Colon (tissue), 2 donors: ENCODE data around the gene MMP15.

Source experiments
- FAIRE-seq: peaks from 2 replicates; lab custom pipeline; 2012; peaks lifted over from hg19 to GRCh38; lab: Jason Lieb, UNC
- donor health status: control.
- donor health status: control.

The MMP15 gene

GRCh38 chr16:58019866-58020538, 5.6 kb upstream of the MMP15 start:
- FAIRE-seq: no peak

DNA sequence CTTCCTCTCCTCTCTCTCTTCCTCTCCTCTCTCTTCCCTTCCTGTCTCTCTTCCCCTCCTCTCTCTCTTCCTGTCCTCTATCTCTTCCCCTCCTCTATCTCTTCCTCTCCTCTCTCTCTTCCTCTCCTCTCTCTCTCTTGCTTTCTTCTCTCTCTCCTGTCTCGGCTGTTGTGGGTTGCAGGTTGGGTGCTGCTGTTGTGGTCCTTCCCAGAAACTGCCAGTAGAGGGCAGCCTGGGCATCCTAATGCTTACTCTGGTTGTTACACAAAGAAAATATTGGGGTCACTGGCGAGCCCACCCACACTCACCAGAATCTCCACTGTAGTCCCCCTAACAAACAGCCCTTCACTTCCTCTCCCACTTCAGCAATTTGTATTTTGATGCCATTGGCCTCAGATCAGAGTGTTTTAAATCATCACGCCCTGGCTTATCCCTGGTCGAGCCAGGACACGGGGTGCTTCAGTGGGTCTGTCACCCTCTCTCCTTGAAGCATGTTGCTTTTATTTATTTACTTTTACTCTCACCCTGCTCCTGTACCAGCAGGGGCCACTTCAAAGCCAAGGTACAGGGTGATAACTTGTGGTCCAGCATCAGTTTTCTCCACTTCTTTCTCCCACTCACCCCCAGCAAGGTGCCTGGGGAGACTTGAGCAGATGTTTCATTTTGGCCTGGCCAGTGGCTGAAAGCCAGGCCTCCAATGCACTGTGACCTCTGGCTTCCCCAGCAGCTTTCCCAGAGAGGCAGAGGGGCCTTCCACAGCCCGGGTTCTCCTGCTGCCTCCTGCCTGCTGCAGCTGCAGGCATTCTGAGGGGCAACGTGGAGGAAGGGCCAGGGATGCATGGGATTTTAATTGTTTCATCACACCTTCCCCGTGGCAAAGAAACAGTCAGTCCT, 4.7 kb upstream of the MMP15 start:
- no peak for FAIRE-seq

GRCh38 chr16:58021661-58022551, 3.6 kb upstream of the MMP15 start:
- FAIRE-seq: no peak

DNA sequence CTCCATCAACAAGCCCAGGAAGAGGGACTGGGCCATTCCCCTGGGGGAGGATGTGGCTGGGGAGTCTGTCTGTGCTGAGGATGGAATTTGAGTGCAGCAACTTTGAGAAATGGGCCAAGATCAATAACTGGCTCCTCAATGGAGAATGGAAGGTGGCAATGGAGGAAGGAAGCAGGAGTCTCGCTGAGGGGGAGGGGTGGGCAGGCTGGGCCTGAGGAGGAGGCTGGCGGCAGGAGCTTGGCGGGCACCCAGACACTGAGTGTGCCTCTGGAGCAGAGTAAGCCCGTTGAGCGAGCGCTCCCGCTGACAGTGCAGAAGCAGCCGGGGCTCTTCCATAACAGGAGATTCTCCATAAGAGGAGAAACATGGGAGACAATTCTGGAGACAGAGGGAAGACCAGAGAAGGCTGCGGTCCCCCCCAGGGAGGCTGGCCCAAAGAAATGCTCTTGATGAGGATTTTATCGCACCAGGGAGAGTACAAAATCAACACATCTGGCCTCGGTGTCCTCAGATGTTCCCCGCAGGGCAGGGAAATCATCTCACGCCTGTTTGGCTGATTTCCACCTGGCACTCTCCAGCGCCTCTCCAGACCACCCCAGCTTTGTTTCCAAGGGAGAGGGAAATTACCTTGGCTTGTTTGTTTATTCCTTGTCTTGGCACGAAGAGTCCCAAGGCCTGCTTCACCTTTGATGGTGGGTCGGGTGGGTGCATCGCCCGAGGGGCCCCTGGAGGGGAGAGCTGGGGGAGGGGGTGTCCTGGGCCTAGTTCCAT, 2.8 kb upstream of the MMP15 start:
- no peak for FAIRE-seq

DNA sequence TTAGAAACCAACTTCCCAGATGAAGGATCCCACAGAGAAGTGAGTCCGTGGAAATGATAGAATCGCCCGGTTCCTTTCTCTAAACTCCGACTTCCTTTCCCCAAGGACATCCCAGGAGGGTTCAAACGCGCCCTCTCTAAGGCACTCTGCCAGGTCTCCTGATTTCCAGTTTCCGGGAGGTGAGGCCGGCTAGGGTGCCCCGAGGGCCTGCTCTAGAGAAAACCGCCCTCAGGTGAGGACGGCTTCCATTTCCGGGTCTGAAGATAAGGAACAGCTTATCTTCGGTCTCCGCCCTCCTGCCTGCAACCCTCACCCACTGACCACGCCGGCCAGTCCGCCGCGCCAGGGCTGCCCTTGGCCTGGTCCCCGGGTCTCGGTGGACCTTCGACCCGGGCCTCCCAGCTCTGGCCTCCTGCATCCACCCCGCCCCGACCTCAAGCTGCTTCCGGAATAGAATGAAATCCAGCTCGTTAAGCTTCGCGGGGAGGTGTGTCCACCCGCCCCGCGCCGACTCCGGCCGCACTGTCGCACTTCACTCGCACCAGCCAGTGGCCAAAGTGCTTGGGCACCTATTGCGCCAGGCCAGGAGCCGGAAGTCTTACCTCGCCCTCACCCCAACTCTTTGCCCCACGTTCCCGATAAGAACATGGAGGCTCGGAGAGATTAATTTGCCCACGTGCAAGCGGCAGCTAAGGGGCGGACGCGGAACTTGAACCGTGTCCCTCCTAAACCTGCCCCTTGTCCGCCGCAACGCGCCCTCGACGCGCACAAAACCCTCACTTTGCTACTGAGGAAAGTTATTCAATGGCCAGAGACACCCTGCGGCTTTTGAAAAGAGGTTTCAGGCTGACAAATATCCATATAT, 836 bp upstream of the MMP15 start:
- no peak for FAIRE-seq

- FAIRE-seq: no peak
Observed at GRCh38 chr16:58026139-58026704, 668 bp downstream of the MMP15 start.

DNA sequence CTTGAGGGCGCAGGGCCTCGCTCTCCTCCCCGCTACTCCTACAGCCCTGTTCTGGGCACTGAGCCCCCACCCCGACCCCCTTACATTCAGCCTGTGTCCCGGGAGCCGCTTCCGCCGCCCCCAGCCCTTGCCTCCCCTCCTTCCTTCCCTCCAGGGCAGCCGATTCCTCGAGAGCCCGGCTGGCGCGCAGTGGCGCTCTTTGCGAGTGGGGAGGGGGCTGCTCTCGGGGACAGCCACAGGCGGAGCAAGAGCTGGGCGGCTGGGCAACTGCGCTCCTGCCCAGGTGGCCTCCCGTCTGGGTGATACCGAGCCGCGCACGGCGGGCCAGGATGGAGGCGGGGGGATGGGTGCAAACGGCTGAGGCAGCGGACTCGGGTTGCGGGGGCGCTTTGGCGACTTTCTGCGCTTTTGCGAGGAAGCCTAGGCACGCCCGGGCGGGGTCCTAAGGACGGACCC, 1.2 kb downstream of the MMP15 start:
- FAIRE-seq: no peak

DNA sequence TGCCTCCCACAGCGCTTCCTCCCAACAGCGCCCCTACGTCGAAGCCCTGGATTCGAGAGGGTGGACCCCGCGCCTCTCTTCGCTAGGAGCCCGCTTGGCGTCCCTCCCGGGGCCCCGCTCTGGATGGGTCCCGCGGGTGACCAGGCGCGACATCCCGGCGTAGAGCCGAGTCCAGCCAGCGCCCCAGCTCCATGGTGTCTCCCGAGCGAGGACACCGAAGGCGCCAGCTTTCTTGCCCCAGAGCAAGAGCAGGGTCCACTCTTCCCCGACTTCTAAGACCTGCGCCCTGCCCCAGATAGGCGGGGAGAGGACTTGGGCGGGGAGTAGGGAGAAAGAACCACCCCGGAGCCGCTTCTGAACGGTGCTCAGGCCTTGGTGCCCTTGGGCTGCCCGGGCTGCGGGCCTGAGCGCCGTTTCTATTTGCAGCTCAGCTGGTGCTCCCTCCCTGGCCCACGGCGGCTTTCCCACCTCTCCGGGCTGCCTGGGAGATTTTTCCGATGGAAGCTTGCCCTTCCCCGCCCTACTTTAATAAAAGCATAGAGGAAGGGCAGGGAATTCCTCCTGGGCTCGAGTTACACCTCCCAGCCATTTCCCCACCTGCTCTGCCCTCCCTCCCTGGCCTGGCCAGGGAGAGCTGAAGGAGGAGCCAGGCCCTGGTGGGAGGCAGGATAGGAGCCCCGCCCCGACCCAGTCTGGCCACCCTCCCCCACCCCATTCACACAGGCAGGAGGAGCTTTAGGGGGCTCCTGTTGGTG, 1.8 kb downstream of the MMP15 start:
- FAIRE-seq: no peak

DNA sequence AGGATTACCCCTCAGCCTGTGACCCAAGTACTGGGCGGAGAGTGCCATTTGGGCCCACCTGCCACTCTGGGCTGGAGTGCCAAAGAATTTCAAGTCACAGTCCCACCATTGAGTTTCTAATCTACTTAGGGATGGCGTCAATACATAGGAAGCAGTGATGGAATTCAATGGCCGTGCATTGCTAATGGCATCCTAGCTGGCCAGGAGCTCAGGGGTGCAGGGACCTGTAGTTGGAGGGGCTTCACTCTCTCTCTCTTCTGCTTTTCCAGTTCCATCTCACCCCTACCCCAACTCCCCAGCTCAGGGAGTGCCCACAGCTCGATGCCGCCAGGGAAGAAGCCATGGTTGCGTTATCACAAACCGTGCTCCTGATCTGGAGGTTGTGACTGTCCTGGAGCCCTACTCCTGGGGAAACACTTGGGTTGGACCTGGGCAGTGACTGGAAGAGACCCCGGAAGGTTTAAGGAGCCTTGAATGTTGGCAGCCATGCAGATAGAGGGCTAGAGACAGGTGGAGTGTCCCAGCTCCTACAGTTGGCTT, 2.4 kb downstream of the MMP15 start:
- FAIRE-seq: no peak

GRCh38 chr16:58028541-58029070, 3.1 kb downstream of the MMP15 start:
- no peak for FAIRE-seq

DNA sequence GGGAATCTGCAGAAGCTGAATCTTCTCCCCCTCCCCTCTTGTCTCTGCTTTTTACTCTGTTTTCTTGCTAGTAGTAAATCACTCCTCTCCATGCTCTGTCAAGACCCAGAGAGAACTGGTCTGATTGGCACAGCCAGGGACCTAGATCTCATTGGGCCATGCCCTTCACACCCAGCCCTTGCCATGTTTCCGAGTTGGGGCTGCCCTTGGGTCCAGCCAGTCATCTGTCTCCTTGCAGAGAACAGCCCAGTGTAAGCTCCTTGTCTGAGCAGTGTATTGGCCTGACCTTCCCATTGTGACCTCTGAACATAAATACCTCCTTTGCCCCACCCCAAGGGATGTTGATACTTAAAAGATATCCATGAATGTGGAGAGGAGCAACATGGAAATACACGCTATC, 3.9 kb downstream of the MMP15 start:
- FAIRE-seq: no peak

- FAIRE-seq: no peak
Observed at GRCh38 chr16:58030136-58030840, 4.7 kb downstream of the MMP15 start.

GRCh38 chr16:58031016-58031800, 5.7 kb downstream of the MMP15 start:
- no peak for FAIRE-seq

DNA sequence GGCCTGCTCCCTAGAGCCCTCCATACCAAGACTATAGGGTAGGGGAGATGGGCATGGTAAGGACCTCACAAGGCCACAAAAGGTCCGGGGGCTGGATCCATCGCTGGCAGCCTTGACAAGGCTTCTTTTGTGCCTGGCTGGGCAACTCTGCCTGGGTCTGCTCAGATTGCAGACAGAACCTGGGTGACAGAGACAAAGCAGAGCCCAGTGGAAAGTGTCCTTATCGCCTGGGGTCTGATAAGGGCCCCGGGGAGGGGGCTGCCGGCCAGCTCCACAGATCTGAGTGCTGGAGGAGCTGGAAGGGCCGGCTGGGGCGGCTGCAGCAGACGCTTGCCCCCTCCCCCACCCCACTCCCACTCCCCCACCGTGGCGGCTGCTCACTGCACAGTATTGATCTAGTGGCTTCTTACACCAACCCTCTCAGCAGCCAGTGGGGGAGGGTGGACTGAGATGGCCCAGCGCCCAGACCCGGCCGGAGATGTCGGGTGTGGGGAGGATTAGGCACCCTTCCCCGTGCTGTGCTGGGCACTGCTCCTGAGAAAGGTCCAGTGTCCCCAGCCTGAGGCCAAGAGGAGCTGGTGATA, 7.2 kb downstream of the MMP15 start:
- no peak for FAIRE-seq

- no peak for FAIRE-seq
Observed at GRCh38 chr16:58034128-58034685, 8.7 kb downstream of the MMP15 start.

DNA sequence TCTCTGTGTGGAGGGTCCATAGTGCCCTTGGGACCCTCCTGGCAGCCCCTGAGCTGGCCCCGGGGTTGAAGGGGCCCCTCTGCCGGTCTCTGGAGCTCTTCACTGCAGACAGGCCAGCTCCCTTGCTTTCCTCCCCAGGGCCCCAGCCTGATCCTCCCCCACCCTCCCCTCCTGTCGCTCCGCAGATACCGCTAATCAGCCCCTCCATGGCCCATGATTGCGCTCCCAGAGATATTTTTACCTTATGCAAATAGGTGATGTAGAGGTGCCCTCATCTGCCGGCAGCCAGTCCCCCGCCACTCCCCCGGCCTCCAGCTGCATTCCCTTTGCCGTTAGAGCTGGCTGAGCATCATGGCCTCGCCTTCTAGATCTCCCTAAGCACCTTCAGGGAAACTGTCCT, 9.2 kb downstream of the MMP15 start:
- FAIRE-seq: no peak
